Suprapubic skin (tissue), 4 donors: Measurements from ENCODE around the gene PTPN11. TPM values are rescaled to one million over a fixed set of nuclear protein-coding genes. Genes with fewer than 3 reads are reported as not detected.

ENCODE experiments used
- DNase-seq, 2 donors: peaks; one replicate each; pipeline ENCODE4 v3.0.0-alpha.2; 2019; ENCODE audit warnings: low spot score in 2 of 2
- H3K27ac ChIP-seq: fragments of 200-600 bp; sonication (generic); one replicate; pipeline ENCODE4 v1.5.1; 2019
- H3K27me3 ChIP-seq: fragments of 200-600 bp; sonication (generic); one replicate; pipeline ENCODE4 v1.5.1; 2019
- H3K36me3 ChIP-seq: fragments of 200-600 bp; sonication (generic); one replicate; pipeline ENCODE4 v1.5.1; 2019
- H3K4me1 ChIP-seq: fragments of 200-600 bp; sonication (generic); one replicate; pipeline ENCODE4 v1.5.1; 2019
- H3K4me3 ChIP-seq: fragments of 200-600 bp; sonication (generic); one replicate; pipeline ENCODE4 v1.5.1; 2019; ENCODE audit warnings: mild to moderate bottlenecking
- H3K9me3 ChIP-seq: fragments of 200-600 bp; sonication (generic); one replicate; pipeline ENCODE4 v1.5.1; 2019
- EP300 ChIP-seq: sonication (generic); formaldehyde crosslinking; IDR thresholded peaks from one replicate; pipeline ENCODE4 v1.6.1; 2017; ENCODE audit warnings: antibody characterized with exemption
- POLR2A ChIP-seq, 2 donors: fragments of 450-650 bp; IDR thresholded peaks; one replicate each; pipeline ENCODE4 v1.6.1; 2017; ENCODE audit warnings: antibody characterized with exemption in 2 of 2, mild to moderate bottlenecking in 2 of 2, moderate library complexity in 2 of 2
- POLR2AphosphoS5 ChIP-seq, 3 donors: sonication (generic); formaldehyde crosslinking; IDR thresholded peaks; one replicate each; pipeline ENCODE4 v1.6.1; 2017; ENCODE audit warnings: antibody characterized with exemption in 3 of 3
- WGBS: methylation state at CpG from one replicate; pipeline ENCODE4 v1.1.5; 2018; 5-methylcytosine and 5-hydroxymethylcytosine counted together
- total RNA-seq, 4 donors: library from RNA; depleted of rRNA; stranded (reverse); fragments of >200 nt; gene quantifications; one replicate each; pipeline ENCODE4 v1.1.0, GENCODE V29; 2016
- TF ChIP-seq, protein P1 (sequence below), 2 donors: fragments of 200-600 bp in 1 of 2; fragments of 450-650 bp in 1 of 2; sonication (generic) in 1 of 2; IDR thresholded peaks; one replicate each; pipeline ENCODE4 v1.5.1; 2016 to 2019; ENCODE audit warnings: antibody characterized with exemption in 2 of 2, mild to moderate bottlenecking in 1 of 2, moderate library complexity in 1 of 2

Gene PTPN11
- total RNA-seq, 4 donors from 2014 or later: 56.6 to 70.7 (median 65.3) TPM

DNA sequence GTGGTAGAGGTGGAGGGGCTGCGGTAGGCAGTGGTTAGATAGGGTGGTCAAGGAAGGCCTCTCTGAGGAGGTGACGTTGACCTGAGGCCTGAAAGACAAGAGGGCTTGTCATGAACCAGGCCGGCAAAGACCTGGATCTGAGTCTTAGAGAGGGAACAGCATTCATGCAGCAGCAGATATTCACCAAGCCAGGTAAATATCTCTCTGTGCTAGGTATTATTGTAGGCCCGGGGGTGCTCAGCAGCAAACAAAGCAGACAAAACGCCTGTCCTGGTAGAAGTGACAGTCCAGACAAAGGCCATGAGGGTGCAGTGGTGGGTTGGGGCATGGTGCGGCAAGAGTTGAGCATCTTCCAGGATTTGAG is 117.6 kb downstream of the PTPN11 start:
- Histone ChIP-seq H3K9me3 (no peaks in the 10 kb centered on the region), H3K27me3 (peaks cover 9% of the 10 kb centered on the region), H3K4me3 (no peak overlapping the region), H3K27ac (no peak overlapping the region), H3K4me1 (no peaks in the 10 kb centered on the region), H3K36me3 (no peaks in the 10 kb centered on the region)
- WGBS: 88% methylated on average over 6 of the region's 6 CpGs
- no peak for DNase-seq
- no peak for TF ChIP-seq POLR2A (IDR thresholded peaks at IDR 0.05)
- TF ChIP-seq, protein P1, sequence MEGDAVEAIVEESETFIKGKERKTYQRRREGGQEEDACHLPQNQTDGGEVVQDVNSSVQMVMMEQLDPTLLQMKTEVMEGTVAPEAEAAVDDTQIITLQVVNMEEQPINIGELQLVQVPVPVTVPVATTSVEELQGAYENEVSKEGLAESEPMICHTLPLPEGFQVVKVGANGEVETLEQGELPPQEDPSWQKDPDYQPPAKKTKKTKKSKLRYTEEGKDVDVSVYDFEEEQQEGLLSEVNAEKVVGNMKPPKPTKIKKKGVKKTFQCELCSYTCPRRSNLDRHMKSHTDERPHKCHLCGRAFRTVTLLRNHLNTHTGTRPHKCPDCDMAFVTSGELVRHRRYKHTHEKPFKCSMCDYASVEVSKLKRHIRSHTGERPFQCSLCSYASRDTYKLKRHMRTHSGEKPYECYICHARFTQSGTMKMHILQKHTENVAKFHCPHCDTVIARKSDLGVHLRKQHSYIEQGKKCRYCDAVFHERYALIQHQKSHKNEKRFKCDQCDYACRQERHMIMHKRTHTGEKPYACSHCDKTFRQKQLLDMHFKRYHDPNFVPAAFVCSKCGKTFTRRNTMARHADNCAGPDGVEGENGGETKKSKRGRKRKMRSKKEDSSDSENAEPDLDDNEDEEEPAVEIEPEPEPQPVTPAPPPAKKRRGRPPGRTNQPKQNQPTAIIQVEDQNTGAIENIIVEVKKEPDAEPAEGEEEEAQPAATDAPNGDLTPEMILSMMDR (IDR thresholded peaks at IDR 0.05): no peak
- no peak for TF ChIP-seq EP300
- TF ChIP-seq POLR2AphosphoS5 (IDR thresholded peaks at IDR 0.05): no peak

DNA sequence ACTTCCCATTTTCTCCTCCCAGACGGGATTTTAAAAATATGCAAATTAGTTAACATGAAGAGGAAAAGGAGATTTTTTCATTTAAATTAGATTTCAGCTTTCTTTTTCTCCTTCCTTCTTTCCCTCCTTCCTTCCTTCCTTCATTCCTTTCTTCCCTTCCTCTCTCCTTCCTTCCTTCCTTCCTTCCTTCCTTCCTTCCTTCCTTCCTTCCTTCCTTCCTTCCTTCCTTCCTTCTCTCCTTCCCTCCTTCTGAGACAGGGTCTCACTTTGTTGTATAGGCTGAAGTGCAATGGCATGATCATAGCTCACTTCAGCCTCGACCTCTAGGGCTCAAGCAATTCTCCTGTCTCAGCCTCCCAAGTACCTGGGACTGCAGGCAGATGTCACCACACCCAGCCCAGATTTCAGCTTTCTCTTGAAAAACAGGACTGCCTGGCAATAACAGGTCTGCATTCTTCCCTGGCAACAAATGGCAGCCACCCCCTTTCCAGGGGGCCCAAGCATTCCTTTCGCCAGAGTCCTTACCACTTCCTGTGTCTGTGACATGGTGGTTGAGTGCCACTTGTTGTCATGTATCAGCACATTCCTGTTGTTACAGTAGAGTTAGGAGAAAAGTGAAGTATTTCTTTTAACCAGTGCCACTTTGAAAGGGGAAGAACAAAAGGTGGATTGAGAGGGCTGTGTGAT is 119.1 kb downstream of the PTPN11 start:
- TF ChIP-seq EP300 (no peak), POLR2A (IDR thresholded peaks at IDR 0.05) (no peak), POLR2AphosphoS5 (IDR thresholded peaks at IDR 0.05) (no peak)
- TF ChIP-seq, protein P1 (IDR thresholded peaks at IDR 0.05): no peak
- no peaks in the 10 kb centered on the region for H3K4me1 ChIP-seq
- H3K4me3 ChIP-seq: no peak overlapping the region
- H3K9me3 ChIP-seq: no peaks in the 10 kb centered on the region
- WGBS: 50% methylated on average over 3 of the region's 3 CpGs
- no peak overlapping the region for H3K27ac ChIP-seq
- no peak for DNase-seq
- no peaks in the 10 kb centered on the region for H3K36me3 ChIP-seq
- peaks cover 9% of the 10 kb centered on the region for H3K27me3 ChIP-seq

DNA sequence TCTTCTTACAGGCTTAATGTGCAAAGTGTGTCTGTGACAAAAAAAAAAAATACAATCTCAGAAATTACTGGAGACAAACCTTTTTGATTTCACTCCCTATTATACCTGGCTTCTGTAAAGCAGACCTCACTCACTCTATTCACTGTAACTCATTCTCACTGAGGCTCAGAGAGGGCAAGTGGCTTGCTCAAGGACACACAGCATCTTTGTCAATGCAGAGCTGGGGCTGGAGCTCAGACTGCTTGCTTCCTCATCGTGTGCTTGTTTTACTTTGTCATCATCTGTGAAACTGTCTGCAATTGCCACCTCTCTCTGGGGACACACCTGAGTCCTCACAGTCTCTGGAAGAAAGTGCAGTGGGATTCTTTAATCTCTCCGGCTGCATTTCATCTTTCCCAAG is 120.0 kb downstream of the PTPN11 start:
- no peaks in the 10 kb centered on the region for H3K4me1 ChIP-seq
- H3K27ac ChIP-seq: no peak overlapping the region
- peaks cover 13% of the 10 kb centered on the region for H3K27me3 ChIP-seq
- H3K4me3 ChIP-seq: no peak overlapping the region
- WGBS: 52% methylated on average over 2 of the region's 2 CpGs
- no peaks in the 10 kb centered on the region for H3K36me3 ChIP-seq
- no peak for TF ChIP-seq POLR2AphosphoS5 (IDR thresholded peaks at IDR 0.05)
- TF ChIP-seq EP300: no peak
- TF ChIP-seq, protein P1 (IDR thresholded peaks at IDR 0.05): no peak
- TF ChIP-seq POLR2A (IDR thresholded peaks at IDR 0.05): no peak
- no peak for DNase-seq
- H3K9me3 ChIP-seq: no peaks in the 10 kb centered on the region

DNA sequence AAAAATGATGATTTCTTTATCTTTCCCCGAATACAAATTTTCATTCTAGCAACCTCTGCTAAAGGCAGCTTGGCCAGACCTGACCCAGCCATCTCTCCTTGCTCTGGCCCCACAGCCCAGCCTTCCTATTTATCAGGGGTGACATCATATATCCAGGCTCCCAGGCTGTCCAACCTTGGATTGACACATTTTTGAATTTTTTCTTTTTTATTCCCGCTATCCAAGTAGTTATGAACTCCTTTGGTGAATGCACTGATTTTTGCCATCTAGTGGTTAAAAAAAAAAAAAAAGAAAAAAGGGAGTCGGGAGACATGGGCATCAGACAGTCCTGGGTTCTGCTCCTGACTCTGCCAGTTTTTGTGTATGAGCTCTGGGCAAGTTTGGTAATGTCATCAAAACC is 120.5 kb downstream of the PTPN11 start:
- H3K36me3 ChIP-seq: no peaks in the 10 kb centered on the region
- TF ChIP-seq, protein P1 (IDR thresholded peaks at IDR 0.05): no peak
- TF ChIP-seq EP300: no peak
- TF ChIP-seq POLR2AphosphoS5 (IDR thresholded peaks at IDR 0.05): no peak
- no peak for TF ChIP-seq POLR2A (IDR thresholded peaks at IDR 0.05)
- 56% methylated on average over 3 of the region's 3 CpGs for WGBS
- H3K27me3 ChIP-seq: peaks cover 13% of the 10 kb centered on the region
- no peaks in the 10 kb centered on the region for H3K4me1 ChIP-seq
- no peaks in the 10 kb centered on the region for H3K9me3 ChIP-seq
- no peak for DNase-seq
- H3K4me3 ChIP-seq: no peak overlapping the region
- H3K27ac ChIP-seq: no peak overlapping the region

DNA sequence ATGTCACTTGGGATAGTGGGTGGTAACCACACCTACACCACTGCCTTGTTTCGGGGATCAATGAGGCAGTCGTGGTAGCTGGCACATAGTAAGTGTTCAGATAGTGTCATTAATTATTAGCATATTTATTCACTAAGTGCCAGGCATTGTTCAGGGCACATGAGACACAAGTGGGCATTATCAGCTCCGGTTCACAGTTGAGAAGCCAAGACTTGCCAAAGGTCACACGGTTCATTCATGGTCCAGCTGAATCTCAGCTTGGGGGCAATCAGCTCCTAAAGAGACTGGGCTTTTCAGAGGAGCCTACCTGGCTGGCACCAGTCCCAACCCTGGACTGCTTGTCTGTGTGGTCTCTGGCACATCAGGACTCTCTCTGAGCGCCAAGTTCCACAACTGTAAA is 121.3 kb downstream of the PTPN11 start:
- no peak for DNase-seq
- H3K27ac ChIP-seq: no peak overlapping the region
- WGBS: 82% methylated on average over 4 of the region's 5 CpGs
- no peak overlapping the region for H3K4me3 ChIP-seq
- peaks cover 15% of the 10 kb centered on the region for H3K27me3 ChIP-seq
- TF ChIP-seq, protein P1 (IDR thresholded peaks at IDR 0.05): no peak
- TF ChIP-seq EP300: no peak
- TF ChIP-seq POLR2AphosphoS5 (IDR thresholded peaks at IDR 0.05): no peak
- no peak for TF ChIP-seq POLR2A (IDR thresholded peaks at IDR 0.05)
- H3K9me3 ChIP-seq: no peaks in the 10 kb centered on the region
- H3K4me1 ChIP-seq: no peaks in the 10 kb centered on the region
- no peaks in the 10 kb centered on the region for H3K36me3 ChIP-seq
